GM12872 (cell line): Measurements from ENCODE around the gene KREMEN1.

Source experiments
- CTCF ChIP-seq: IDR thresholded peaks from 3 replicates; pipeline ENCODE4 v1.5.1; 2011; ENCODE audit warnings: low read depth, mild to moderate bottlenecking, low read length, moderate library complexity; ENCODE audit not compliant: insufficient read depth

Gene KREMEN1, protein sequence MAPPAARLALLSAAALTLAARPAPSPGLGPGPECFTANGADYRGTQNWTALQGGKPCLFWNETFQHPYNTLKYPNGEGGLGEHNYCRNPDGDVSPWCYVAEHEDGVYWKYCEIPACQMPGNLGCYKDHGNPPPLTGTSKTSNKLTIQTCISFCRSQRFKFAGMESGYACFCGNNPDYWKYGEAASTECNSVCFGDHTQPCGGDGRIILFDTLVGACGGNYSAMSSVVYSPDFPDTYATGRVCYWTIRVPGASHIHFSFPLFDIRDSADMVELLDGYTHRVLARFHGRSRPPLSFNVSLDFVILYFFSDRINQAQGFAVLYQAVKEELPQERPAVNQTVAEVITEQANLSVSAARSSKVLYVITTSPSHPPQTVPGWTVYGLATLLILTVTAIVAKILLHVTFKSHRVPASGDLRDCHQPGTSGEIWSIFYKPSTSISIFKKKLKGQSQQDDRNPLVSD

GRCh38 chr22:29072979-29073617, at the start of gene KREMEN1:
Gene KREMEN1 (plus strand): TSS chr22:29073035. CDS start chr22:29073131, 96 bp downstream.
- no peak for TF ChIP-seq CTCF

DNA sequence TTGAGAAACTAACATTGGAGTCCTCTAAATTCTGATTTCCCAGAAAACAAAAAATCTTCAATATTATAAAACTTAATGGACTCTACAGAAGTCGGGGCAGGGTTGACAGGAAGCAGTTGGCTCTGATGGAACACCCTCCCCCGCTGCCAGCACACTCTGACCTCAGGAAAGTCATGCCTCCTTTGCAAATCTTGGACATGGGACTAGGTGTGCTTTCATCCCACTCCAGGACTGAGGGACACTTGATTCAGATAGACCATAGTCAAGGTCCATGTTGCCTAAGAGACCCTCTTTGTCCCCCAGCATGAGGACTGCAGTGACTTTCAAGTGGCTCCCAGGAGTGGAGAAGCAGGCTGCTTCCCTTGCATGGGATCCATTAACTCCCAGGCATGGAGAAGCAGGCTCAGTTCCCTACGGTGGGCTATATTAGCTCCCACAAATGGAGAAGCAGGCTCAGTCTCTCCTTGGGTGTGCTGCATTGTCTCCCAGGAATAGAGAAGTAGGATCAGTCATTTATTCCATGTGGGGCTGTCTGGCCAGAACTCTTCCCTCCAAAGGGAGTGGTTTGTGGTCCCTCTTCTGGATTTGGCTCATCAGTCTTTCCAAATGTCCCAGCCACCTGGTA, 49.6 kb upstream of the KREMEN1 start:
- TF ChIP-seq CTCF: no peak

GRCh38 chr22:29026579-29026978, 46.3 kb upstream of the KREMEN1 start:
- TF ChIP-seq CTCF: no peak

- TF ChIP-seq CTCF: no peak
These were observed 44.4 kb upstream of the KREMEN1 start for GRCh38 chr22:29028468-29028867.

DNA sequence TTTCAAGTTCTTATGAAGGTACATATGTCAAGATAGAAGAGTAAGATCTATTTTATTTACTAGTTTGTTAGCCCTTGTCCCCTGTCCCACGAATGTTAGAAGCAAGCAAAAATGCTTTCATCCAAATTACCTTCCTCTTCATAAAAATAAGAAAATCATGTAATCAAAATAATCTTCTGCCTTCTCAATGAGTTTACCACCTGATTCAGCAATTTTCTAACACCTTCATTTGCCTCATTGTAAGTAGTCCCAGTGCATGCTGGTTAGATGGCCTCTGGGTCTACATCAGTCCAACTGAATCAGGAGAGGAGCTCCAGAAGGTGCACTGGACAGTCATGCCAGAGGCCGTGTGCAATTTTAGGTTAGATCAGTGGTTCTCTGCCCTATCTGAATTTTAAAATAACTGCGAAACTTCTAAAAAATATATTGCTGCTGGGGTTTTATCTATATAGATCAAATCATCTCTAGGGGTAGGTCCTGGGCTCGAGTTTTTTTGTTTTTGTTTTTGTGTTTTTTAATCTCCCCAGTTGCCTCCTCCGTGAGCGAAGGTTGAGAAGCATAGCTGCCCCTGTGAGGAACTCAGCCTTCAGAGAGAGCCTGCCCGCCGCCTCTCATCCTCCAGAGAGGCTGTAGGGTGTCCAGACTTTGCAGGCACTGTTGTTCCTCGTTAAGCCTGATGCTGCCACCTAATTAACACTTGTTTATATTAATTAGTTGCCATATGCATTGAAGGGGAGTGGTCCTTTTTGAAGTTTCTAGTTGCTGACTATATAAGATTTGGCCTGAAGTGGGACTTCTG, 43.4 kb upstream of the KREMEN1 start:
- no peak for TF ChIP-seq CTCF

DNA sequence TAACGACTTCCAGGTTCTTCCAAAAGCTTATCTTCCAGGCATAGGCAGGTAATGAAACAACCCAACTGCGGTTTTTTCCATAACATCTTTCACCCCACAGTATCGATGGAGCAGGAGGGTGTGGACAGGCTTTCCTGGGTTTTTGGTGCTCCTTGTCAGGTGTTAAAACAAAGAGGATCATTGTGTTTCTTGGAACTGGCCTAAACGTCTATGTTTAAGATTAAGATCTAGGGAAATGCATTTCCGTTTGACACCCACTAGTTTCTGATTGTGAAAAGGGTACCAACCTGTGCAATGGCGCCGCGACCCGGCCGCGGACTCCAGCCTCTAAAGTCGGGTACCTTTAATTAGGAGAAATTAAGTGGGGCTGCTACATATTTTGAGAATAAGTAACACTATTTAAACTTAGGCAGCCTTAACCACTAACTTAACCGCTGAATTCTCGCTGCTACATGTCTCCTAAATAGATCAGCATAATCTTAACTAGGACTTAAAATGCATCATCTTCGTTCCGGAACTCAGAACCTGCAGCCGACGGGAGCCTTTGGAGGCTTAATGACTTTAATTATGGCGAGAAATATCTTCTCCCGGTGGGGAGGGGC, 42.7 kb upstream of the KREMEN1 start:
- no peak for TF ChIP-seq CTCF
